ENCODE results near the gene ADRA1B.
"Not testable (repeated sequence)": the region's sequence is repeated elsewhere in the genome, so short reads cannot be mapped to it uniquely, and the experiment has no call there.

Gene ADRA1B

GRCh38 chr5:159928122-159928909 lies 12.0 kb downstream of the ADRA1B start:
- DNase-seq (ENCODE audit: low spot score): no peak

GRCh38 chr5:159929176-159929575 lies 12.9 kb downstream of the ADRA1B start:
- no peak for DNase-seq (ENCODE audit: low spot score)

- no peak for DNase-seq (ENCODE audit: low spot score)
These were observed 17.5 kb downstream of the ADRA1B start for GRCh38 chr5:159933531-159934485.

- DNase-seq (ENCODE audit: low spot score): no peak
These were observed 19.7 kb downstream of the ADRA1B start for GRCh38 chr5:159935946-159936345.

DNA sequence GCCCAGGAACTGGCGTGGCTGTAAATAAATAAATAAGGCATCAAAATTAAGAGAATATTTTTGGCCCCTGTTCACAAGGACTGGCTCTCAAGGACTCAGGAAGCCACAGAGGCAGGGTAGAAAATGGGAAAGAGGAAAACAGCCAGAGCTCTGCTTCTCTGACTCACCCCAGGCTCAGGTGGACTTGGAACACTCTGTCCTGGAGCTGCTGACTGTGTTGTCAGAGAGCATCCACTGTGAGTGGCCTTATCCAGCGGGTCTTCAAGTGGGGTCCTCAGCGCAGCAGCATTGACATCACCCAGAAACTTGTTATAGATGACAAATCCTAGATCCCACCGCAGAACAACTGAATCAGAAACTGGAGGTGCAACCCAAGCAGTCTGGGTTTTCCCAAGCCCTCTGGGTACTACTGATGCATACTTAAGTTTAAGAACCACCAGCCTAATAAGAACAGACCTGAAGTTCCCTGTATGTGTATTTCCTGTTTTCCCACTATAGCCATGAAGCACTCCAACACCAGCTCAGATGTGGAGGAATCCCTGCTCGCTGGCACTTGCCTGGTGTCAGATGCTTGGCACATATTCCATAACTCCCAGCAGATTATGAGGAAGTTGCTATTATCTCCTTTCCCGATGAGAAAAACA lies 20.5 kb downstream of the ADRA1B start:
- DNase-seq (ENCODE audit: low spot score): no peak

- DNase-seq (ENCODE audit: low spot score): no peak
These were observed 21.3 kb downstream of the ADRA1B start for GRCh38 chr5:159937580-159937979.

DNA sequence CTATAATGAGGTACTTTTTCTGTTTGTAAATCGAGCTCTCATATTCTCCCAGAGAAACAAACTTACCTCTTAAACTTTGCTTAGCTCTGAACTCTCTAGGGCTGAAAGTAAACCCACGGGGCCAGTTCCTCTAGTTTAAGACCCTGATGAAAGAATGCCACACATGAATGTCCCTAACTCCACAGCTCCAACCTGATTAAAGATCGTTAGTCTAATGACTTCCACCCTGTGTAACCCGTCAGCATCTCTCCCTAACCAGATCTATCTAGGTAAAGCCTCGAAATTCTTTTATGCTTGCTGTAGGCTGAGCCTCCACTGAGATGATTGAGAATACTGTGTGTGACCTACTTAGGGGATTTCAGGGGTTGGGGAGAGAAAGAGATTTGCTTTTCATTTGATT lies 27.0 kb downstream of the ADRA1B start:
- DNase-seq (ENCODE audit: low spot score): no peak

- DNase-seq (ENCODE audit: low spot score): no peak
These were observed 27.8 kb downstream of the ADRA1B start for GRCh38 chr5:159944056-159944600.

DNA sequence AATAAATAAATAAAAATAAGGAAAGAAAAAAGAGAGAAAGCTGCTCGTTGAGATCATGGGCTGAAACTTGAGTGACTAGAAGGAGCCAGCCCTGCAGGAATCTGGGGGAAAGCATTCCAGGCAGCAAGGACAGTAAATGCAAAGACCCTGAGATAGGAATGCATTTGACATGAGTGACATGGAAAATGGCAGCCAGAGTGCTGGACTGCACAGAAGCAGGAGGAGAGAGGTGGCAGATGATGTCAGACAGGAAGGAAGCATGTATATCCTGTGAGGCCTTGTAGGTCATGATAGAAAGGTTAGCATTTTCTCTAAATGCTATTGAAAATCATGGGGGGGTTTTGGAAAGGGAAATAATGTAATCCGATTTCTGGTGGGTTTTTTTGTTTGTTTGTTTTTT lies 29.1 kb downstream of the ADRA1B start:
- no peak for DNase-seq (ENCODE audit: low spot score)

GRCh38 chr5:159947708-159948358 lies 31.6 kb downstream of the ADRA1B start:
- DNase-seq (ENCODE audit: low spot score): no peak

- no peak for DNase-seq (ENCODE audit: low spot score)
These were observed 35.1 kb downstream of the ADRA1B start for GRCh38 chr5:159951387-159951786.

DNA sequence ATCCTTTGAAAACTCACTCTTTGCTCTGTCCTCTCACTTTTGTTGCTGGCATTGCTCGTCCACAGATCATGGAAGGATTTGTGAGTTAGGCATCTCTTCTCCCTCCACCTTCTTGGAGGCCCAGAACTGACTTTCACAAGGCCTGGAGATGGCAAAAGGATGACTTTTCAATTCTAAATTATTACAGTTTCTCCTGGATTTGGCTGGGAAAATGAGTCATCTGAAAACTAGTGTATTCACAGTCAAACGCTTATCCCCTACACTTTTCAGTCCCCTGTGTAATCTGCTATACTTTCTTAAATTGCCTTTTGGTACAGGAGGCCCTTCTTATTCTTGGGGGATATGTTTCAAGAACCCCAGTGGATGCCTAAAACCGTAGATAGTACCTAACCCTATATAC lies 35.6 kb downstream of the ADRA1B start:
- no peak for DNase-seq (ENCODE audit: low spot score)

GRCh38 chr5:159953609-159954008 lies 37.3 kb downstream of the ADRA1B start:
- no peak for DNase-seq (ENCODE audit: low spot score)

GRCh38 chr5:159955056-159955624 lies 38.9 kb downstream of the ADRA1B start:
- no peak for DNase-seq (ENCODE audit: low spot score)

DNA sequence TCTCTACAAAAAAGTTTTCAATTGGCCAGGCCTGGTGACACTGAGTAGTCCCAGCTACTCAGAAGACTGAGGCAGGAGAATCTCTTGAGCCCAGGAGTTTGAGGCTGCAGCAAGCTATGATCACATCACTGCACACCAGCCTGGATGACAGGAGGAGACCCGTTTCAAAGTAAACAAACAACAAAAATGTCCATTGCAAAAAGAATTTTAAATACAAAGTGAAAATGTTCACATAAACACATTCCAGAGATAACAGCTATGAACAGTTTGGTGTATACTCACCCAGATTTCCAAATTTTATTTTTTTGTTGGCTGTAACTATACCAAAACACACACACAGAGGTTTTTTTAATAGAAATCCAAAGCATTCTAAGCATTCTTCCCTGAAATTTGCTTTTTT lies 39.8 kb downstream of the ADRA1B start:
- DNase-seq (ENCODE audit: low spot score): no peak

- DNase-seq (ENCODE audit: low spot score): no peak
These were observed 45.2 kb downstream of the ADRA1B start for GRCh38 chr5:159961176-159962160.

- DNase-seq (ENCODE audit: low spot score): no peak
These were observed 45.9 kb downstream of the ADRA1B start for GRCh38 chr5:159962214-159962613.

- DNase-seq (ENCODE audit: low spot score): no peak
These were observed 47.7 kb downstream of the ADRA1B start for GRCh38 chr5:159963935-159964334.

DNA sequence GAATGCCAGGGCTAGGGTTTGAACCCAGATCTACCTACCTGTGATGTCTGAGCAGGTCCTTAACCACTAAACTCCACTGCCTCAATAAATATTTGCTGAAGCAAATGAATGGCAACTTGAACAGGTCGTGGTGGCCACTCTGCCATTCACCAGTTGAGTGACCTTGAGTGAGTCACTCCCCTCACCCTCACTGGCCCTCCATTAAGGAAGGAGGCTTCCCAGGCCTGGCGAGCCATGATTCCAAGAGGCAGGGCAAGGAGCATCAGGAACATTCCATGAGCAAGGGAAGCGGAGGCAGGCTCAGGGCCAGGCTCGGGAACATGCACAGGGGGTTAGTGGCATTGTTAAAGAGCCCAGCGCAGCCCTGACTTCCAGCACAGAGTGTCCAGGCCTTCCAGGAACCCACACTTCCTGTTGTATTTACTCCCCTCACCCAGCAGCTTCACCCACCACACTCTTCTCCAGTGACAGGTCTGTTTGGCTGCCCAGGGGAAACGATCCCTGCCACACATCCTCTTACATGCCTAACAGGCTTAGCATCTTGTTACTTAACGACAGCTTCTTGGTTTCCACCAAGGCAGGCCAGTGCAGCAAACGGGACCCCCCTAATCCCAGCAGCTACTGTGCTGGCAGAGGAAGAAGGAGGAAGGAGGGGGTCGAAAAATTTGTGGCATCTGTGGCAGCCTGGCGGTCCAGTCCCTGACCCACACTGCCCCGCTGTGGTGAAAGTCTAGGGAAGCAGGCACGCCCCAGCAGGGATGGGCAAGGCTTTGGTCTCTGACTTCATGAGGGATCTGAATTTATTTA lies 49.0 kb downstream of the ADRA1B start:
- DNase-seq (ENCODE audit: low spot score): peak; percentile 16

DNA sequence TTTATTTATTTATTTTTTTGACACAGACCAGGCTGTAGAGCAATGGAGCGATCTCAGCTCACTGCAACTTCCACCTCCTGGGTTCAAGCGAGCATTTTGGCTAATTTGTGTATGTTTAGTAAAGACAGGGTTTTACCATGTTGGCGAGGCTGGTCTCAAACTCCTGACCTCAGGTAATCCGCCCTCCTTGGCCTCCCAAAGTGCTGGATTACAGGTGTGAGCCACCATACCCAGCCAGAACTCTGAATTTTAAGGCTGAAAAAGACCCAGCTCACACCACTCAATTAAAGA lies 49.5 kb downstream of the ADRA1B start:
- not testable (repeated sequence) for DNase-seq (ENCODE audit: low spot score)
